Measurements from ENCODE around the gene RIN3.

DNA sequence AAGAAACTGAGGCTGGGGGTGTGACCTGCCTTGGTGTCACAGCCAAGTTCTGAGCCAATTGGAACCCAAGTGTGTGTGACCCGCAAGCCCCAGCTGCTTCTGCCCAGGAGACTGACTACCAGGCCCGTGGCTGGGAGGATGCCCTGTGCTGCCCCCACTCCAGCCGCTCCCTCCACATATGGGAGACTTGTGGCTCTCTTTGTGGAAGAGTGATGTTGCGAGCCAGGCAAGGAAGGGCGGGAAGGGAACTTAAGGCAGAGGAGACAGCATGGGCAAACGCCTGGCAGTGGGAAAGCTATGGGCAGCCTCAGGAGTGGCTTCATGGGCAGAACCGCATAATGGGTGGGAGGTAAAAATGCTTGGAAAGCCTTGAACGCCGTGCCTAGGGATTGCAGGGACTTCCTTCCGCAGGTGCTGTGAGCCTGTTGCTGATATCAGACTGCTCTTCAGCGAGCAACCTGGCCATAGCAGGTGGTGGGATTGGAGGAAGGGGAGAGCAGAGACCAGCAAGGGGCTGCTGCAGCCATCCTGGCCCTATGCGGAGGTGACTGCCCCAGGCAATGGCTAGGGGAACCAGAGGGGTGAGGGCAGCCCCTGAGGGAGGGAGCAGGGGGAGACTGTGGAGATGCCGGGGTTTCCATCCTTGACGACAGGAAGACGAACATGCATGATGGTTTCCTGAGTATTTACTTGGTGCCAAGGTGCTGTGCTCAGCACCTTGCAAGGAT, 119.1 kb downstream of the RIN3 start:
- TF ChIP-seq, protein P1, sequence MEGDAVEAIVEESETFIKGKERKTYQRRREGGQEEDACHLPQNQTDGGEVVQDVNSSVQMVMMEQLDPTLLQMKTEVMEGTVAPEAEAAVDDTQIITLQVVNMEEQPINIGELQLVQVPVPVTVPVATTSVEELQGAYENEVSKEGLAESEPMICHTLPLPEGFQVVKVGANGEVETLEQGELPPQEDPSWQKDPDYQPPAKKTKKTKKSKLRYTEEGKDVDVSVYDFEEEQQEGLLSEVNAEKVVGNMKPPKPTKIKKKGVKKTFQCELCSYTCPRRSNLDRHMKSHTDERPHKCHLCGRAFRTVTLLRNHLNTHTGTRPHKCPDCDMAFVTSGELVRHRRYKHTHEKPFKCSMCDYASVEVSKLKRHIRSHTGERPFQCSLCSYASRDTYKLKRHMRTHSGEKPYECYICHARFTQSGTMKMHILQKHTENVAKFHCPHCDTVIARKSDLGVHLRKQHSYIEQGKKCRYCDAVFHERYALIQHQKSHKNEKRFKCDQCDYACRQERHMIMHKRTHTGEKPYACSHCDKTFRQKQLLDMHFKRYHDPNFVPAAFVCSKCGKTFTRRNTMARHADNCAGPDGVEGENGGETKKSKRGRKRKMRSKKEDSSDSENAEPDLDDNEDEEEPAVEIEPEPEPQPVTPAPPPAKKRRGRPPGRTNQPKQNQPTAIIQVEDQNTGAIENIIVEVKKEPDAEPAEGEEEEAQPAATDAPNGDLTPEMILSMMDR (IDR thresholded peaks at IDR 0.05; ENCODE audit: low read length) = no peak
- TF ChIP-seq EZH2phosphoT487 (IDR thresholded peaks at IDR 0.05; ENCODE audit: low read length) (no peak), EZH2 (optimal IDR thresholded peaks at IDR 0.05; ENCODE audit: low read depth, low read length) (no peak)
